Panc1 (cell line): Measurements from ENCODE around the gene PPP4R3C. TPM values are rescaled to one million over a fixed set of nuclear protein-coding genes. Genes with fewer than 3 reads are reported as not detected.
"Not testable (repeated sequence)": the region's sequence is repeated elsewhere in the genome, so short reads cannot be mapped to it uniquely, and the experiment has no call there.

Experiments used
- ATAC-seq: fragments of 200-7000 bp; cut with Tn5 transposase; 2 replicates; pipeline ENCODE4 v1.9.1; 2020; ENCODE audit warnings: mild to moderate bottlenecking, moderate library complexity
- BruUV-seq: library from RNA; stranded (reverse); fragments of 400-500 nt; replicated peaks from 2 replicates; lab custom pipeline; 2021; lab: Mats Ljungman, UMichigan
- CTCF ChIA-PET: fragments of 300-600 bp; sonication (Branson Sonifier 250); formaldehyde crosslinking; loops from one replicate; lab custom pipeline; 2022; ENCODE audit warnings: antibody characterized with exemption; lab: Charles Lee
- POLR2A ChIA-PET: fragments of 300-600 bp; sonication (Branson Sonifier 250); formaldehyde crosslinking; loops from one replicate; lab custom pipeline; 2022; ENCODE audit warnings: antibody characterized with exemption; lab: Charles Lee
- DNase-seq: peaks from one replicate; pipeline ENCODE4 v3.0.0-alpha.2; 2010; ENCODE audit warnings: low read depth, low spot score
- H3K27ac ChIP-seq: 2 replicates; pipeline ENCODE4 v1.5.1; 2011; ENCODE audit warnings: mild to moderate bottlenecking, low read length, inconsistent platforms
- H3K27me3 ChIP-seq: fragments of 200-500 bp; sonication (Bioruptor generic); 2 replicates; pipeline ENCODE4 v1.6.0; 2014; ENCODE audit warnings: low read length, inconsistent platforms; ENCODE audit not compliant: control insufficient read depth, insufficient read depth
- H3K36me3 ChIP-seq: fragments of 200-500 bp; sonication (Bioruptor generic); 2 replicates; pipeline ENCODE4 v1.5.1; 2014; ENCODE audit warnings: inconsistent platforms, mild to moderate bottlenecking, low read length, moderate library complexity; ENCODE audit not compliant: control insufficient read depth, insufficient read depth
- H3K4me1 ChIP-seq: 2 replicates; pipeline ENCODE4 v1.5.1; 2011; ENCODE audit warnings: inconsistent platforms, mild to moderate bottlenecking, low read length, moderate library complexity; ENCODE audit not compliant: control insufficient read depth, insufficient read depth
- H3K4me3 ChIP-seq, 2 experiments: 2 replicates each; pipeline ENCODE4 v1.5.1; 2011 to 2012; ENCODE audit warnings: low read depth in 2 of 2, low read length in 2 of 2, mild to moderate bottlenecking in 2 of 2, inconsistent platforms in 1 of 2, moderate library complexity in 1 of 2
- H3K9me3 ChIP-seq: fragments of 200-500 bp; sonication (Bioruptor generic); 2 replicates; pipeline ENCODE4 v1.5.1; 2014; ENCODE audit warnings: low read depth, mild to moderate bottlenecking, inconsistent platforms, low read length, moderate library complexity; ENCODE audit not compliant: control insufficient read depth, insufficient read depth
- POLR2AphosphoS5 ChIP-seq: IDR thresholded peaks from 2 replicates; pipeline ENCODE4 v1.6.1; 2012; ENCODE audit warnings: mild to moderate bottlenecking, low read depth, low read length, moderate library complexity
- SIN3A ChIP-seq: IDR thresholded peaks from 2 replicates; pipeline ENCODE4 v1.6.1; 2012; ENCODE audit warnings: low read depth, mild to moderate bottlenecking, low read length, moderate library complexity, borderline replicate concordance; ENCODE audit not compliant: insufficient read depth
- TCF7L2 ChIP-seq: IDR thresholded peaks from 2 replicates; pipeline ENCODE4 v1.6.1; 2011; ENCODE audit warnings: mild to moderate bottlenecking, low read depth, low read length, inconsistent platforms
- in situ Hi-C: cut with HindIII; loops from 2 replicates; pipeline ENCODE4 v1.10.0; 2016; ENCODE audit warnings: low sequenced_read_pairs, low pct_unique_long_range_greater_than_20kb
- intact Hi-C: fragments of 100-400 bp; cut with micrococcal nuclease; formaldehyde crosslinking; loops from one replicate; pipeline ENCODE4 v1.10.0; 2022; ENCODE audit not compliant: unreplicated experiment
- total RNA-seq: library from RNA; stranded (reverse); gene quantifications from one replicate; pipeline ENCODE4 v1.2.1, GENCODE V29; 2021; ENCODE audit not compliant: unreplicated experiment
- TF ChIP-seq, protein P1 (sequence below), 2 experiments: IDR thresholded peaks; 2 replicates each; pipeline ENCODE4 v1.6.1; 2011 to 2012; ENCODE audit warnings: low read depth in 2 of 2, control low read depth in 1 of 2, low read length in 1 of 2, mild to moderate bottlenecking in 1 of 2, moderate library complexity in 1 of 2; ENCODE audit not compliant: insufficient read depth in 1 of 2
- TF ChIP-seq, protein P2 (sequence below): fragments of 450-650 bp; IDR thresholded peaks from 2 replicates; pipeline ENCODE4 v1.5.1; 2017; ENCODE audit warnings: mild to moderate bottlenecking

PPP4R3C gene
- total RNA-seq, 1 experiment from 2014 or later, result not detected

DNA sequence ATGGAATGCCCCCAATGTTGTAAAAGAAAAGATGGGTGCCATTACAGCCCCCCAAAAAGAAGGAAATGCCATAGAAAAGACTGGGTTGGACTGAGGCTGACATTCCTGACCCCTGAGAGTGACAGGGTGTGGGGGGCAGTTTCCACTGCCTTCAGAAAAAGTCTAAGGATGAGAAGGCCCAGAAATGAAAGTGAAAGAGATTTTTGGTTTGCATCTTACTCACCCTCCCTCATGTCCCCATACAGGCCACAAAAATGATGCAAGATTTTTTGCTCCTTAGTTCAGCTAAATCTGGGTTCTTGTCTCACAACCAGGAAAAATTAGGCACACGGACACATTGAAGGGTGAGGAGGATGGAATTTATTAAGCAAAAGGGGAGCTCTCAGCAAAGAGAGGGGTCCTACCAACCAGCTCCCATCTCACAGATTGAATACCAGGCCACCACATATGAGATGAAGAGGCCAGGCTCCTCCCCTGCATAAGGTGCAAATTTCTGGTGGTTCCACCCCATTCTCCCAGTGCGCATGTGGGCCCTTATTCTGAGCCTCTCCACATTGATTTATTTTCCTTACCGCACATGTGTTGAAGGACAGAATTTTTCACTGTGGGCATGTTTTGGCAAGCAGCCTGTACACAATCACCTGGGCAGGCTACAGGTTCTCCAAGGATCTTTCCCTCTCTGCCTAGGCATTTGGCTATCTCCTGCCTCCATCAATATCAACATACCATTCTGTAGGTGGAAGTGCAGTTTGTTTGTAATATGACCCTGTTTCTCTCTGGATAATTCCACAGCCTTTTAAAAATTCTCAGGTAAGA lies 18.8 kb downstream of the PPP4R3C start:
- CTCF ChIA-PET, result no interaction called here
- H3K27me3 ChIP-seq, result no peaks in the 10 kb centered on the region
- no TSS peak for BruUV-seq
- no peaks in the 10 kb centered on the region for H3K36me3 ChIP-seq
- POLR2A ChIA-PET, result no interaction called here
- in situ Hi-C loops, result no loop called here
- no peak for TF ChIP-seq POLR2AphosphoS5
- TF ChIP-seq, protein P1, sequence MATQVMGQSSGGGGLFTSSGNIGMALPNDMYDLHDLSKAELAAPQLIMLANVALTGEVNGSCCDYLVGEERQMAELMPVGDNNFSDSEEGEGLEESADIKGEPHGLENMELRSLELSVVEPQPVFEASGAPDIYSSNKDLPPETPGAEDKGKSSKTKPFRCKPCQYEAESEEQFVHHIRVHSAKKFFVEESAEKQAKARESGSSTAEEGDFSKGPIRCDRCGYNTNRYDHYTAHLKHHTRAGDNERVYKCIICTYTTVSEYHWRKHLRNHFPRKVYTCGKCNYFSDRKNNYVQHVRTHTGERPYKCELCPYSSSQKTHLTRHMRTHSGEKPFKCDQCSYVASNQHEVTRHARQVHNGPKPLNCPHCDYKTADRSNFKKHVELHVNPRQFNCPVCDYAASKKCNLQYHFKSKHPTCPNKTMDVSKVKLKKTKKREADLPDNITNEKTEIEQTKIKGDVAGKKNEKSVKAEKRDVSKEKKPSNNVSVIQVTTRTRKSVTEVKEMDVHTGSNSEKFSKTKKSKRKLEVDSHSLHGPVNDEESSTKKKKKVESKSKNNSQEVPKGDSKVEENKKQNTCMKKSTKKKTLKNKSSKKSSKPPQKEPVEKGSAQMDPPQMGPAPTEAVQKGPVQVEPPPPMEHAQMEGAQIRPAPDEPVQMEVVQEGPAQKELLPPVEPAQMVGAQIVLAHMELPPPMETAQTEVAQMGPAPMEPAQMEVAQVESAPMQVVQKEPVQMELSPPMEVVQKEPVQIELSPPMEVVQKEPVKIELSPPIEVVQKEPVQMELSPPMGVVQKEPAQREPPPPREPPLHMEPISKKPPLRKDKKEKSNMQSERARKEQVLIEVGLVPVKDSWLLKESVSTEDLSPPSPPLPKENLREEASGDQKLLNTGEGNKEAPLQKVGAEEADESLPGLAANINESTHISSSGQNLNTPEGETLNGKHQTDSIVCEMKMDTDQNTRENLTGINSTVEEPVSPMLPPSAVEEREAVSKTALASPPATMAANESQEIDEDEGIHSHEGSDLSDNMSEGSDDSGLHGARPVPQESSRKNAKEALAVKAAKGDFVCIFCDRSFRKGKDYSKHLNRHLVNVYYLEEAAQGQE (IDR thresholded peaks at IDR 0.05; ENCODE audit: insufficient read depth in 1 of 2, low read depth in 2 of 2, low read length in 1 of 2), result no peak
- TF ChIP-seq SIN3A, result no peak
- TF ChIP-seq, protein P2, sequence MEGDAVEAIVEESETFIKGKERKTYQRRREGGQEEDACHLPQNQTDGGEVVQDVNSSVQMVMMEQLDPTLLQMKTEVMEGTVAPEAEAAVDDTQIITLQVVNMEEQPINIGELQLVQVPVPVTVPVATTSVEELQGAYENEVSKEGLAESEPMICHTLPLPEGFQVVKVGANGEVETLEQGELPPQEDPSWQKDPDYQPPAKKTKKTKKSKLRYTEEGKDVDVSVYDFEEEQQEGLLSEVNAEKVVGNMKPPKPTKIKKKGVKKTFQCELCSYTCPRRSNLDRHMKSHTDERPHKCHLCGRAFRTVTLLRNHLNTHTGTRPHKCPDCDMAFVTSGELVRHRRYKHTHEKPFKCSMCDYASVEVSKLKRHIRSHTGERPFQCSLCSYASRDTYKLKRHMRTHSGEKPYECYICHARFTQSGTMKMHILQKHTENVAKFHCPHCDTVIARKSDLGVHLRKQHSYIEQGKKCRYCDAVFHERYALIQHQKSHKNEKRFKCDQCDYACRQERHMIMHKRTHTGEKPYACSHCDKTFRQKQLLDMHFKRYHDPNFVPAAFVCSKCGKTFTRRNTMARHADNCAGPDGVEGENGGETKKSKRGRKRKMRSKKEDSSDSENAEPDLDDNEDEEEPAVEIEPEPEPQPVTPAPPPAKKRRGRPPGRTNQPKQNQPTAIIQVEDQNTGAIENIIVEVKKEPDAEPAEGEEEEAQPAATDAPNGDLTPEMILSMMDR, result no peak
- no peak for TF ChIP-seq TCF7L2
- DNase-seq, result no peak
- H3K9me3 ChIP-seq, result no peaks in the 10 kb centered on the region
- H3K27ac ChIP-seq, result no peak overlapping the region
- no peak for ATAC-seq
- no peak overlapping the region for H3K4me3 ChIP-seq
- intact Hi-C loops, result no loop called here
- H3K4me1 ChIP-seq, result no peaks in the 10 kb centered on the region

DNA sequence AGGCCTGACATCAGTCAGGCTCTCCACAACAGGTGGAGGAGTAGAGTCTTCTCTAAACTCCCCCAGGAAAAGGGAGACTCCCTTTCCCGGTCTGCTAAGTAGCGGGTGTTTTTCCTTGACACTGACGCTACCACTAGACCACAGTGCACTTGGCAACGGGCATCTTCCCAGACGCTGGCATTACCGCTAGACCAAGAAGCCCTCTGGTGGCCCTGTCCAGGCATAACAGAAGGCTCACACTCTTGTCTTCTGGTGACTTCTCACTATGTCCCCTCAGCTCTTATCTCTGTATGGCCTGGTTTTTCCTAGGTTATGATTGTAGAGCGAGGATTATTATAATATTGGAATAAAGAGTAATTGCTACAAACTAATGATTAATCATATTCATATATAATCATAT lies 20.7 kb downstream of the PPP4R3C start:
- H3K4me3 ChIP-seq, POLR2A ChIA-PET, H3K9me3 ChIP-seq, CTCF ChIA-PET, DNase-seq, intact Hi-C loops, BruUV-seq, H3K4me1 ChIP-seq, ATAC-seq, H3K27ac ChIP-seq, in situ Hi-C loops, H3K27me3 ChIP-seq, H3K36me3 ChIP-seq: not testable (repeated sequence)

DNA sequence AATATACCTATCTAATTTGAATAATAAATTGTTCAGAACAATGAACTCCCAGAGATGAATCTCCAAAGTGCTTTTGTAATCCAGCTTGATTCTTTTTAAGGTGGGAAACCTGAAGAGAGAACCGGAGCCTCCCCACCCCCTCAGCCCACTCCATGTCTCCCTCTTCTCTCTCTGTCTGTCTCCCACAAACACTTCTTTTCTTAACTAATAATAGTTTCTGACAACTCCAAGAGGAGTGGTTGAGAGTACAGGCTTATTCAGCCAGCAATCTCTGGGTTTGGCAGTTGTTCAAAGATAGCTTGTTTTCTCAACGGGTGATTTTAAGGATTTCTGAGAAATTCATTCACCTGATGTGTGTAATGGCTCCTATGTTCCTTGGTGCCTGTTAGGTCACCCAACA lies 23.4 kb downstream of the PPP4R3C start:
- DNase-seq (no peak), ATAC-seq (no peak)
- Histone ChIP-seq H3K9me3 (no peaks in the 10 kb centered on the region), H3K36me3 (no peaks in the 10 kb centered on the region), H3K4me3 (no peak overlapping the region), H3K4me1 (no peaks in the 10 kb centered on the region), H3K27ac (no peak overlapping the region), H3K27me3 (no peaks in the 10 kb centered on the region)
- TF ChIP-seq, protein P1 (IDR thresholded peaks at IDR 0.05; ENCODE audit: insufficient read depth in 1 of 2, low read depth in 2 of 2, low read length in 1 of 2), result no peak
- TF ChIP-seq TCF7L2 (no peak), POLR2AphosphoS5 (no peak), SIN3A (no peak)
- TF ChIP-seq, protein P2, result no peak
- POLR2A ChIA-PET, result no interaction called here
- CTCF ChIA-PET, result no interaction called here
- intact Hi-C loops (no loop called here), in situ Hi-C loops (no loop called here)
- BruUV-seq, result no TSS peak
